B cell (primary cell): ENCODE results near the gene KBTBD3. TPM values are rescaled to one million over a fixed set of nuclear protein-coding genes. Genes with fewer than 3 reads are reported as not detected.

Experiments used
- ATAC-seq: fragments of 200-7000 bp; cut with Tn5 transposase; one replicate; pipeline ENCODE4 v1.10.0; 2021; ENCODE audit warnings: low read depth, mild to moderate bottlenecking, moderate number of reproducible peaks, moderate library complexity
- CTCF ChIA-PET: fragments of 350-600 bp; sonication (Branson Sonifier 250); formaldehyde crosslinking; loops from one replicate; lab custom pipeline; 2021; ENCODE audit warnings: antibody characterized with exemption, inconsistent platforms; lab: Charles Lee
- POLR2A ChIA-PET: fragments of 350-600 bp; sonication (Branson Sonifier 250); formaldehyde crosslinking; loops from one replicate; lab custom pipeline; 2021; ENCODE audit warnings: antibody characterized with exemption; lab: Charles Lee
- DNase-seq: peaks from one replicate; pipeline ENCODE4 v3.0.0; 2013
- H2AFZ ChIP-seq: 2 replicates; pipeline ENCODE4 v1.6.1; 2012; ENCODE audit warnings: mild to moderate bottlenecking, low read depth, low read length; ENCODE audit not compliant: insufficient read depth, poor library complexity, severe bottlenecking
- H3K27ac ChIP-seq, 2 donors: 1 replicate in 1 of 2; 2 replicates in 1 of 2; pipeline ENCODE4 v1.5.1; 2012 to 2013; ENCODE audit warnings: low read length in 2 of 2, mild to moderate bottlenecking in 2 of 2, moderate library complexity in 1 of 2
- H3K27me3 ChIP-seq, 4 experiments: fragments of 200-600 bp in 1 of 4; sonication (generic) in 1 of 4; replicated peaks in 1 of 4; 1 replicate in 2 of 4; 2 replicates in 2 of 4; pipeline versions ENCODE4 v1.6.1 to v1.7.0; 2013 to 2016; ENCODE audit warnings: low read length in 3 of 4, mild to moderate bottlenecking in 2 of 4, mixed read lengths in 1 of 4, moderate library complexity in 1 of 4; ENCODE audit not compliant: insufficient read depth in 4 of 4, control insufficient read depth in 3 of 4; ENCODE audit errors: control extremely low read depth in 1 of 4
- H3K36me3 ChIP-seq, 2 experiments: replicated peaks in 1 of 2; 1 replicate in 1 of 2; 2 replicates in 1 of 2; pipeline versions ENCODE4 v1.6.1 to v1.7.1; 2013; ENCODE audit warnings: low read length in 1 of 2; ENCODE audit not compliant: insufficient read depth in 2 of 2, control insufficient read depth in 1 of 2; ENCODE audit errors: control extremely low read depth in 1 of 2, extremely low read depth in 1 of 2
- H3K4me1 ChIP-seq, 2 donors: fragments of 200-600 bp in 1 of 2; sonication (generic) in 1 of 2; 1 replicate in 1 of 2; 2 replicates in 1 of 2; pipeline versions ENCODE4 v1.5.1 to v1.6.1; 2013 to 2017; ENCODE audit warnings: low read length in 2 of 2; ENCODE audit not compliant: control insufficient read depth in 2 of 2, insufficient read depth in 2 of 2
- H3K4me2 ChIP-seq: replicated peaks from 2 replicates; pipeline ENCODE3; 2012; ENCODE audit warnings: mild to moderate bottlenecking, low read depth, low read length; ENCODE audit not compliant: poor library complexity, severe bottlenecking
- H3K4me3 ChIP-seq, 5 experiments: fragments of 200-600 bp in 1 of 5; sonication (generic) in 1 of 5; 1 replicate in 3 of 5; 2 replicates in 2 of 5; pipeline versions ENCODE4 v1.5.1 to v1.7.0; 2011 to 2016; ENCODE audit warnings: low read length in 4 of 5, mild to moderate bottlenecking in 4 of 5, low read depth in 2 of 5, control low read depth in 1 of 5, moderate library complexity in 1 of 5; ENCODE audit not compliant: insufficient read depth in 1 of 5; ENCODE audit errors: control extremely low read depth in 1 of 5, extremely low read depth in 1 of 5
- H3K79me2 ChIP-seq: fragments of 200-600 bp; sonication (generic); one replicate; pipeline ENCODE4 v1.6.0; 2016; ENCODE audit warnings: low read length; ENCODE audit not compliant: control insufficient read depth, insufficient read depth
- H3K9ac ChIP-seq: fragments of 200-600 bp; sonication (generic); 2 replicates; pipeline ENCODE4 v1.6.1; 2017; ENCODE audit warnings: mild to moderate bottlenecking, low read length, moderate library complexity
- H3K9me3 ChIP-seq, 3 donors: one replicate each; pipeline versions ENCODE4 v1.6.1 to v1.7.1; 2013; ENCODE audit warnings: low read length in 2 of 3; ENCODE audit not compliant: control insufficient read depth in 2 of 3, insufficient read depth in 1 of 3; ENCODE audit errors: control extremely low read depth in 1 of 3
- H4K20me1 ChIP-seq: 2 replicates; pipeline ENCODE4 v1.6.0; 2012; ENCODE audit warnings: mild to moderate bottlenecking, low read length; ENCODE audit not compliant: insufficient read depth, control insufficient read depth, poor library complexity, severe bottlenecking
- H3K27ac Mint-ChIP-seq: one replicate; pipeline ENCODE4 v1.8.0; 2021; ENCODE audit warnings: mixed read lengths
- H3K27me3 Mint-ChIP-seq: one replicate; pipeline ENCODE4 v1.8.0; 2021; ENCODE audit warnings: mixed read lengths
- H3K4me1 Mint-ChIP-seq: one replicate; pipeline ENCODE4 v1.8.0; 2021; ENCODE audit warnings: mixed read lengths
- H3K4me3 Mint-ChIP-seq: one replicate; pipeline ENCODE4 v1.8.0; 2021; ENCODE audit warnings: mixed read lengths
- H3K9me3 Mint-ChIP-seq: one replicate; pipeline ENCODE4 v1.8.0; 2022; ENCODE audit warnings: mixed read lengths; ENCODE audit not compliant: insufficient read depth
- CTCF ChIP-seq: fragments of 200-600 bp; IDR thresholded peaks from one replicate; pipeline ENCODE4 v1.8.0; 2022; ENCODE audit warnings: antibody characterized with exemption, mild to moderate bottlenecking
- EZH2 ChIP-seq: IDR thresholded peaks from 2 replicates; pipeline ENCODE4 v1.6.1; 2012; ENCODE audit warnings: borderline replicate concordance, low read depth, mild to moderate bottlenecking, moderate library complexity, low read length; ENCODE audit not compliant: insufficient read depth, poor library complexity, severe bottlenecking
- WGBS: methylation state at CpG from one replicate; pipeline ENCODE4 v1.1.5; 2013; ENCODE audit warnings: missing lambda C conversion rate; ENCODE audit not compliant: insufficient coverage; 5-methylcytosine and 5-hydroxymethylcytosine counted together
- intact Hi-C: fragments of 100-400 bp; cut with micrococcal nuclease; formaldehyde crosslinking; loops from one replicate; pipeline ENCODE4 v1.10.0; 2022
- polyA plus RNA-seq: library from polyadenylated mRNA; depleted of rRNA; stranded (reverse); fragments of >200 nt; gene quantifications from 2 replicates; pipeline ENCODE4 v1.2.3, GENCODE V29; 2012
- total RNA-seq, 2 donors: library from RNA; stranded (reverse); fragments of 120-200 nt in 1 of 2; gene quantifications; 1 replicate in 1 of 2; 2 replicates in 1 of 2; pipeline versions ENCODE4 v1.2.3 to v1.2.4, GENCODE V29; 2013 to 2022

The KBTBD3 gene
- total and polyA plus RNA-seq, 2 donors (not counting 1 experiment from before 2014, with no cell fraction given), result 1.8 to 15.5 TPM

GRCh38 chr11:106077609-106078455 lies 685 bp upstream of the KBTBD3 start, which contains the start of gene AASDHPPT:
Gene AASDHPPT, plus strand, starts transcription at chr11:106077662. Its CDS starts 49 bp downstream, at chr11:106077711.
- H3K79me2 ChIP-seq, result peaks cover 78% of the 10 kb centered on the region
- no peaks in the 10 kb centered on the region for H3K27me3 ChIP-seq
- H2AFZ ChIP-seq, result peak within 1 kb of the TSS; percentile 88
- no peaks in the 10 kb centered on the region for H3K27me3 Mint-ChIP-seq
- H3K4me1 ChIP-seq, result peaks cover 12 to 23% of the 10 kb centered on the region in 2 donors
- H3K27ac Mint-ChIP-seq, result peak within 1 kb of the TSS; percentile 99
- H3K9me3 Mint-ChIP-seq, result no peaks in the 10 kb centered on the region
- peaks cover 7 to 30% of the 10 kb centered on the region in 2 experiments for H3K36me3 ChIP-seq
- peak within 1 kb of the TSS; percentile 94 for H3K9ac ChIP-seq
- H3K4me2 ChIP-seq, result peak within 1 kb of the TSS; percentile 83
- no peaks in the 10 kb centered on the region for H3K9me3 ChIP-seq
- CTCF ChIA-PET, result interaction anchor here (0.6 to 2.9 kb wide), 7 partner anchors 9 to 1324 kb away, joined by 3 to 10 read pairs (median 4); no protein-coding TSS in a partner anchor
- H3K4me1 Mint-ChIP-seq, result peaks cover 50% of the 10 kb centered on the region
- H3K4me3 ChIP-seq, result peak within 1 kb of the TSS; percentile 72 to 96 (median 77)
- H3K27ac ChIP-seq, result peak within 1 kb of the TSS; percentile 92 to 93
- peak within 1 kb of the TSS; percentile 100 for H3K4me3 Mint-ChIP-seq
- intact Hi-C loops, result loop anchor here (1.0 to 5.0 kb wide), 4 partner anchors 56 to 1781 kb away; partner anchors contain the start of genes CASP1, CWF19L2, MSANTD4 and SLC35F2
- peaks cover 6% of the 10 kb centered on the region for H4K20me1 ChIP-seq
- under 1% methylated on average over 42 of the region's 55 CpGs for WGBS
- TF ChIP-seq EZH2 (no peak), CTCF (no peak)
- DNase-seq (no peak), ATAC-seq (peak; percentile 2)
- POLR2A ChIA-PET, result interaction anchor here (0.6 kb wide), 1 partner anchor 1119 kb away, joined by 4 read pairs; no protein-coding TSS in a partner anchor
